Left lung (tissue), 10 donors: ENCODE data around the gene SH3YL1. TPM values are rescaled to one million over a fixed set of nuclear protein-coding genes. Genes with fewer than 3 reads are reported as not detected.

Experiments
- ATAC-seq: fragments of 200-7000 bp; cut with Tn5 transposase; one replicate; pipeline ENCODE4 v1.9.1; 2020; ENCODE audit warnings: moderate library complexity
- DNase-seq, 4 donors: peaks; one replicate each; pipeline ENCODE4 v3.0.0-alpha.2; 2013 to 2020
- H3K27ac ChIP-seq, 2 donors: fragments of 200-600 bp; sonication (generic) in 1 of 2; one replicate each; pipeline versions ENCODE4 v1.5.0 to v1.8.0; 2020 to 2021
- H3K27me3 ChIP-seq, 2 donors: fragments of 200-600 bp; sonication (generic) in 1 of 2; one replicate each; pipeline versions ENCODE4 v1.5.0 to v1.8.0; 2020 to 2021
- H3K36me3 ChIP-seq, 2 donors: fragments of 200-600 bp; sonication (generic) in 1 of 2; one replicate each; pipeline versions ENCODE4 v1.5.0 to v1.8.0; 2020 to 2021
- H3K4me1 ChIP-seq, 2 donors: fragments of 200-600 bp; one replicate each; pipeline ENCODE4 v1.8.0; 2021
- H3K4me3 ChIP-seq, 2 donors: fragments of 200-600 bp; sonication (generic) in 1 of 2; one replicate each; pipeline versions ENCODE4 v1.5.0 to v1.8.0; 2020 to 2021; ENCODE audit warnings: mild to moderate bottlenecking in 1 of 2
- H3K9me3 ChIP-seq, 2 donors: fragments of 200-600 bp; sonication (generic) in 1 of 2; one replicate each; pipeline versions ENCODE4 v1.5.0 to v1.8.0; 2020 to 2021
- intact Hi-C, 2 donors: fragments of 100-400 bp; cut with DNase I; formaldehyde crosslinking; loops; one replicate each; pipeline versions ENCODE4 v1.11.2 to v1.14.2; 2022
- polyA plus RNA-seq, 6 donors: library from polyadenylated mRNA; unstranded; fragments of 120-200 nt; gene quantifications; one replicate each; pipeline ENCODE4 v1.2.1, GENCODE V29; 2013; ENCODE audit not compliant: insufficient read length in 6 of 6
- total RNA-seq, 2 donors: library from RNA; stranded (reverse); fragmentation: NEBNext Ultra II Directional; extraction: Animal tissue kit (Norgen Biotek cat#: 25700); gene quantifications; one replicate each; pipeline ENCODE4 v1.2.1, GENCODE V29; 2021
- TF ChIP-seq, protein P1 (sequence below), 2 donors: fragments of 200-600 bp; sonication (generic) in 1 of 2; IDR thresholded peaks; one replicate each; pipeline versions ENCODE4 v1.5.0 to v1.8.0; 2021; ENCODE audit warnings: antibody characterized with exemption in 2 of 2
- donor health status: DM: no; HTN: yes; CAD: no.
- donor health status: DM: no; HTN: no; CAD: no.

The SH3YL1 gene
- total and polyA plus RNA-seq, 8 donors = 49.1 to 157 (median 112) TPM

GRCh38 chr2:263022-263738, 652 bp downstream of the SH3YL1 start:
- peaks cover 11 to 66% of the 10 kb centered on the region in 2 donors for H3K4me1 ChIP-seq
- H3K27ac ChIP-seq = peak overlapping the region; percentile 81 to 85
- DNase-seq (peak in 1 of 4 donors; percentile 71), ATAC-seq (no peak)
- no peaks in the 10 kb centered on the region for H3K27me3 ChIP-seq
- TF ChIP-seq, protein P1, sequence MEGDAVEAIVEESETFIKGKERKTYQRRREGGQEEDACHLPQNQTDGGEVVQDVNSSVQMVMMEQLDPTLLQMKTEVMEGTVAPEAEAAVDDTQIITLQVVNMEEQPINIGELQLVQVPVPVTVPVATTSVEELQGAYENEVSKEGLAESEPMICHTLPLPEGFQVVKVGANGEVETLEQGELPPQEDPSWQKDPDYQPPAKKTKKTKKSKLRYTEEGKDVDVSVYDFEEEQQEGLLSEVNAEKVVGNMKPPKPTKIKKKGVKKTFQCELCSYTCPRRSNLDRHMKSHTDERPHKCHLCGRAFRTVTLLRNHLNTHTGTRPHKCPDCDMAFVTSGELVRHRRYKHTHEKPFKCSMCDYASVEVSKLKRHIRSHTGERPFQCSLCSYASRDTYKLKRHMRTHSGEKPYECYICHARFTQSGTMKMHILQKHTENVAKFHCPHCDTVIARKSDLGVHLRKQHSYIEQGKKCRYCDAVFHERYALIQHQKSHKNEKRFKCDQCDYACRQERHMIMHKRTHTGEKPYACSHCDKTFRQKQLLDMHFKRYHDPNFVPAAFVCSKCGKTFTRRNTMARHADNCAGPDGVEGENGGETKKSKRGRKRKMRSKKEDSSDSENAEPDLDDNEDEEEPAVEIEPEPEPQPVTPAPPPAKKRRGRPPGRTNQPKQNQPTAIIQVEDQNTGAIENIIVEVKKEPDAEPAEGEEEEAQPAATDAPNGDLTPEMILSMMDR (IDR thresholded peaks at IDR 0.05) = no peak
- peak overlapping the region; percentile 65 to 84 for H3K4me3 ChIP-seq
- intact Hi-C loops = no loop called here
- H3K9me3 ChIP-seq = peaks cover 0 to under 1% of the 10 kb centered on the region in 2 donors
- no peaks in the 10 kb centered on the region for H3K36me3 ChIP-seq

DNA sequence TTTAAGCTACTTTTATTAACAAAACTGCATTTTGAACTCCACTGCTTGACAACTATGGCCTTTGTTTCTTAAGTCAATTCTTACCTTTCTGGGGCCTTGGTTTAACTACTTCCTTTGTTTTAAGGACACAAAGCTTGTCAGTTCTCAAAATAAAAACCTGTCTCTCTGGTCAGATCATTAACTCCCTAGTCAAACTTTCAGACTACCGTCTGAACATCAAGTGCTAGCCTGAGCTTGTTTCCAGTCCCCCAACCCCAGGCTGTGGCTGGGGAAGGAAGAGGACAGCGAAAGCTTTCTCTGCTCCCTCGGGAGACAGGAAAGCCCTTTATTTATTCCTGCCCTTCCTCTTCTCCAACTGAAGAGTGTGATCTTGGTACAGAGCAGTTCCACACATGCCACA, 1.7 kb downstream of the SH3YL1 start:
- TF ChIP-seq, protein P1 (IDR thresholded peaks at IDR 0.05) = no peak
- Histone ChIP-seq H3K9me3 (peaks cover 0 to 5% of the 10 kb centered on the region in 2 donors), H3K36me3 (no peaks in the 10 kb centered on the region), H3K4me1 (peaks cover 11 to 56% of the 10 kb centered on the region in 2 donors), H3K27me3 (no peaks in the 10 kb centered on the region), H3K27ac (peak overlapping the region; percentile 18 to 31), H3K4me3 (no peak overlapping the region)
- intact Hi-C loops = no loop called here
- ATAC-seq (no peak), DNase-seq (no peak)

DNA sequence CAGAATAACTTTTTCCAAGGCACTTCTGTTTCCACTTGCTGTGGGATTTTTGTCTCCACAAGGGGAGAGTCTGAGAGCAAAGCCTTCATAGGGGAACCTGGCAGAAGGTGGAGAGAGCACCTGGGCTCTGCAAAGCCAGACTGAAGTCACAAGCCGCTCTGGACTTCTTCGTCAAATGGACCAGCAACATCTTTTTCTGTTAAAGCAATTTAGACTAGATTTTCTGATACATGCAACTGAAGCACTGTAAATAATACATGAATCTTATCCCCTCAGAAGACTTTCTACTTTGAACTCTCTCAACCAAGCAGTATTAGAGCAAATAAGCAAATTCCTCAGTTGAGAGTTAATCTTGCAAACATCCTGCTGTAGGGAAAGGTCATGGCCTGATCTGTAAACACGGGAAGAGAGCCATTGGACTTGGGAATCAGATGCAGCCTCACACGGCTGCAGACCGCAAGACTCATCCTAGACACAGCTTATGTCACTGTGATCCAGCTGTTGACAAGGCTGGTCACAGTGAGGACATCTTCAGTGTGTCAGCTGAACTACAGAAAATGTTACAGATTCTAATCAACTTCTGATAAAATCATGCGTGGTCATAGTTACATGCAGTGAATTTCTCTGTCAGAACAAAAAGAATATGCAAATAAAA, 3.2 kb downstream of the SH3YL1 start:
- Histone ChIP-seq H3K27ac (no peak overlapping the region), H3K4me1 (peaks cover 6 to 41% of the 10 kb centered on the region in 2 donors), H3K27me3 (no peaks in the 10 kb centered on the region), H3K36me3 (no peaks in the 10 kb centered on the region), H3K4me3 (no peak overlapping the region), H3K9me3 (peaks cover 0 to 5% of the 10 kb centered on the region in 2 donors)
- intact Hi-C loops = no loop called here
- no peak for DNase-seq
- ATAC-seq = no peak
- TF ChIP-seq, protein P1 (IDR thresholded peaks at IDR 0.05) = no peak

DNA sequence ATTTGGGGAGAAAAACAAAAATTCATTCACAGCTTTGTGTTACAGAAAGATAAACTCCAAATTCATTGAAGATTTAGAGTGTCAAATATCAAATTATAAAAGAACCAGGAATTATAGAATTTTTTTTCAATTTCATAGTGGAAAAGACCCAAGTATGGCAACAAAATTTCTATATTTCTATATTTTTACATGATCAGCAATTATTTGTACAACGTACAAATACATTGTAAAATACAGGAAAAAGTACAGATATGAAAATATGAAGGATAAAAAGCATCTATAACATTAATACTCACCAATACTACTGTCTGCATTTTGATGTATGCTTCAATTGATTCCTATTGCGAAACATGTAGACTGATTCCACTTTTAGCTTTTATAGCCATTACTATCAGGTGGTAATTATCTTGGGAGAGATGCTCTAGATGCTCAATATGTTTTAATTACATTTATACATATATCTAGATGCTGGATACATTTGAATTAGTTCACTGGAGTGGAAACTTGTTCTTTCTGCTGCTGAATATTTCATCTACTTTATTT, 4.0 kb downstream of the SH3YL1 start:
- ATAC-seq = no peak
- intact Hi-C loops = no loop called here
- TF ChIP-seq, protein P1 (IDR thresholded peaks at IDR 0.05) = no peak
- peaks cover 3 to 37% of the 10 kb centered on the region in 2 donors for H3K4me1 ChIP-seq
- DNase-seq = no peak
- H3K9me3 ChIP-seq = peaks cover 0 to 5% of the 10 kb centered on the region in 2 donors
- H3K27ac ChIP-seq = no peak overlapping the region
- H3K4me3 ChIP-seq = no peak overlapping the region
- H3K36me3 ChIP-seq = no peaks in the 10 kb centered on the region
- H3K27me3 ChIP-seq = no peaks in the 10 kb centered on the region

DNA sequence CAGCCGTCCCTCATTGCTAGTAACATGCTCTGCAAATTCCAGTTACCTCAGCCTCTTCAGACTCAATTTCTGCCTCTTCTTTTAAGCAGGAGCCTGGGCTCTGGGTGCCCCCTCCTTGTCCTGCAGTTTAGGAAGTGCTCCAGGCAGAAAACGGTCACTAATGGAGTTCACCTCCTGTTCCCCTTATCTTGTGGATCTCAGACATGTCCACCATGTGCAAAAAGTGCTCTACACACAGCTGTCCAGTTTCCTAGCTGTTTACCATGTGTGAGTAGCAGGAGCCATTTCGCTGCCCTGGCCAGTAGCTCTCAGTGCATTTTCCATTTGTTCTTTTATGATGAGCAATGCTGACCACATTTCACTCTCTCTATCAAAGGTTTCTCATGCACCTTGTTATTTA, 4.9 kb downstream of the SH3YL1 start:
- Histone ChIP-seq H3K4me1 (peaks cover 3 to 36% of the 10 kb centered on the region in 2 donors), H3K36me3 (no peaks in the 10 kb centered on the region), H3K4me3 (no peak overlapping the region), H3K27ac (no peak overlapping the region), H3K27me3 (no peaks in the 10 kb centered on the region), H3K9me3 (peaks cover 0 to 5% of the 10 kb centered on the region in 2 donors)
- TF ChIP-seq, protein P1 (IDR thresholded peaks at IDR 0.05) = no peak
- DNase-seq (no peak), ATAC-seq (no peak)
- intact Hi-C loops = no loop called here
